HCT116 (cell line): Measurements from ENCODE around the gene PCYT1B. TPM values are rescaled to one million over a fixed set of nuclear protein-coding genes. Genes with fewer than 3 reads are reported as not detected.
"Not testable (repeated sequence)": the region's sequence is repeated elsewhere in the genome, so short reads cannot be mapped to it uniquely, and the experiment has no call there.

Experiments used
- ATAC-seq: fragments of 200-7000 bp; cut with Tn5 transposase; 2 replicates; pipeline ENCODE4 v1.9.1; 2020; ENCODE audit warnings: mild to moderate bottlenecking, moderate library complexity
- BruUV-seq: library from RNA; stranded (reverse); fragments of 400-500 nt; replicated peaks from 2 replicates; lab custom pipeline; 2021; lab: Mats Ljungman, UMichigan
- CTCF ChIA-PET: fragments of 300-600 bp; sonication (Branson Sonifier 250); formaldehyde crosslinking; loops from one replicate; lab custom pipeline; 2021; ENCODE audit warnings: antibody characterized with exemption; lab: Charles Lee
- POLR2A ChIA-PET: fragments of 300-600, 350-600 bp; sonication (Branson Sonifier 250); formaldehyde crosslinking; loops from one replicate; lab custom pipeline; 2021; ENCODE audit warnings: antibody characterized with exemption; lab: Charles Lee
- RAD21 ChIA-PET, 2 experiments: fragments of 300-600 bp; sonication (Branson Sonifier 250); formaldehyde crosslinking; loops; one replicate each; lab custom pipeline; 2023; ENCODE audit warnings: low total read pairs in 2 of 2; ENCODE audit not compliant: uncharacterized antibody in 2 of 2, unreplicated experiment in 2 of 2, low non-redundant PET in 1 of 2; lab: Charles Lee
- DNase-seq: peaks from one replicate; pipeline ENCODE4 v3.0.0-alpha.2; 2010; ENCODE audit warnings: low read depth, low spot score
- H2AFZ ChIP-seq: fragments of 200-600 bp; shearing (Covaris generic), sonication (generic); 2 replicates; pipeline ENCODE4 v1.6.1; 2017; ENCODE audit warnings: low read depth, mixed run types, mixed read lengths, antibody characterized with exemption, low read length; ENCODE audit not compliant: poor library complexity, severe bottlenecking
- H3K27ac ChIP-seq: 2 replicates; pipeline ENCODE4 v1.5.1; 2012; ENCODE audit warnings: low read depth, low read length
- H3K27me3 ChIP-seq: fragments of 200-600 bp; sonication (generic); 2 replicates; pipeline ENCODE4 v1.6.1; 2016; ENCODE audit warnings: mixed run types, low read length, mixed read lengths; ENCODE audit not compliant: insufficient read depth
- H3K36me3 ChIP-seq, 2 experiments: fragments of 200-500 bp in 1 of 2; fragments of 200-600 bp in 1 of 2; sonication (Bioruptor generic) in 1 of 2; sonication (generic) in 1 of 2; 2 replicates each; pipeline versions ENCODE4 v1.5.1 to v1.6.1; 2014 to 2016; ENCODE audit warnings: low read length in 2 of 2, inconsistent platforms in 1 of 2, mixed read lengths in 1 of 2, mixed run types in 1 of 2; ENCODE audit not compliant: insufficient read depth in 2 of 2, control insufficient read depth in 1 of 2
- H3K4me1 ChIP-seq, 2 experiments: fragments of 200-600 bp in 1 of 2; sonication (generic) in 1 of 2; 2 replicates each; pipeline versions ENCODE4 v1.5.1 to v1.6.1; 2012 to 2017; ENCODE audit warnings: low read length in 2 of 2, inconsistent platforms in 1 of 2, mild to moderate bottlenecking in 1 of 2, mixed read lengths in 1 of 2, mixed run types in 1 of 2, moderate library complexity in 1 of 2; ENCODE audit not compliant: insufficient read depth in 2 of 2, control insufficient read depth in 1 of 2
- H3K4me2 ChIP-seq: fragments of 200-600 bp; sonication (generic); 2 replicates; pipeline ENCODE4 v1.6.1; 2017; ENCODE audit warnings: mixed run types, low read length, mixed read lengths
- H3K4me3 ChIP-seq, 2 experiments: fragments of 200-600 bp in 1 of 2; sonication (generic) in 1 of 2; replicated peaks in 1 of 2; 2 replicates each; pipeline ENCODE4 v1.5.1; 2011 to 2016; ENCODE audit warnings: low read length in 2 of 2, control low read depth in 1 of 2, low read depth in 1 of 2, mild to moderate bottlenecking in 1 of 2, mixed read lengths in 1 of 2, mixed run types in 1 of 2
- H3K79me2 ChIP-seq: fragments of 200-600 bp; sonication (generic); 2 replicates; pipeline ENCODE4 v1.6.1; 2017; ENCODE audit warnings: mild to moderate bottlenecking, mixed run types, low read length, moderate library complexity, mixed read lengths; ENCODE audit not compliant: insufficient read depth
- H3K9ac ChIP-seq: fragments of 200-600 bp; sonication (generic); 2 replicates; pipeline ENCODE4 v1.6.1; 2016; ENCODE audit warnings: low read length, mixed read lengths
- H3K9me2 ChIP-seq: fragments of 200-600 bp; sonication (generic), shearing (Covaris generic); 2 replicates; pipeline ENCODE4 v1.6.1; 2017; ENCODE audit warnings: mixed run types, mild to moderate bottlenecking, moderate library complexity; ENCODE audit not compliant: insufficient read depth
- H3K9me3 ChIP-seq, 2 experiments: fragments of 200-500 bp in 1 of 2; fragments of 200-600 bp in 1 of 2; sonication (Bioruptor generic) in 1 of 2; sonication (generic) in 1 of 2; 2 replicates each; pipeline ENCODE4 v1.6.1; 2014 to 2017; ENCODE audit warnings: low read length in 2 of 2, mixed read lengths in 2 of 2, inconsistent platforms in 1 of 2, low read depth in 1 of 2, mild to moderate bottlenecking in 1 of 2, mixed run types in 1 of 2, moderate library complexity in 1 of 2; ENCODE audit not compliant: control insufficient read depth in 1 of 2, insufficient read depth in 1 of 2
- H4K20me1 ChIP-seq: fragments of 200-600 bp; sonication (generic), shearing (Covaris generic); 2 replicates; pipeline ENCODE4 v1.6.1; 2017; ENCODE audit warnings: mixed run types, mild to moderate bottlenecking, moderate library complexity; ENCODE audit not compliant: insufficient read depth
- ATF3 ChIP-seq: IDR thresholded peaks from 2 replicates; pipeline ENCODE4 v1.6.1; 2012
- CBX3 ChIP-seq: IDR thresholded peaks from 2 replicates; pipeline ENCODE4 v1.6.1; 2012; ENCODE audit warnings: low read depth
- EGR1 ChIP-seq: IDR thresholded peaks from 2 replicates; pipeline ENCODE4 v1.6.1; 2012; ENCODE audit warnings: low read depth
- ELF1 ChIP-seq: IDR thresholded peaks from 2 replicates; pipeline ENCODE4 v1.6.1; 2012; ENCODE audit warnings: low read depth, borderline replicate concordance
- FOSL1 ChIP-seq: IDR thresholded peaks from 2 replicates; pipeline ENCODE4 v1.6.1; 2012; ENCODE audit warnings: low read depth
- JUND ChIP-seq: IDR thresholded peaks from 2 replicates; pipeline ENCODE4 v1.6.1; 2012
- MAX ChIP-seq: IDR thresholded peaks from 2 replicates; pipeline ENCODE4 v1.6.1; 2012
- POLR2AphosphoS5 ChIP-seq: IDR thresholded peaks from 2 replicates; pipeline ENCODE4 v1.6.1; 2011; ENCODE audit warnings: mild to moderate bottlenecking, low read depth, low read length, moderate library complexity
- SIN3A ChIP-seq: IDR thresholded peaks from 2 replicates; pipeline ENCODE4 v1.6.1; 2012; ENCODE audit warnings: low read depth
- SP1 ChIP-seq: IDR thresholded peaks from 2 replicates; pipeline ENCODE4 v1.6.1; 2012; ENCODE audit warnings: low read depth
- SRF ChIP-seq: IDR thresholded peaks from 2 replicates; pipeline ENCODE4 v1.6.1; 2012; ENCODE audit warnings: low read depth
- ZFX ChIP-seq: fragments of 450-650 bp; IDR thresholded peaks from 2 replicates; pipeline ENCODE4 v1.6.1; 2017
- ZNF274 ChIP-seq: fragments of 200-500 bp; sonication (Bioruptor generic); IDR thresholded peaks from 2 replicates; pipeline ENCODE4 v1.6.1; 2014; ENCODE audit warnings: mild to moderate bottlenecking, low read depth, low read length, inconsistent platforms
- intact Hi-C: fragments of 100-400 bp; cut with micrococcal nuclease; formaldehyde crosslinking; loops from 2 replicates; pipeline ENCODE4 v1.10.0; 2022
- total RNA-seq: library from RNA; stranded (reverse); gene quantifications from one replicate; pipeline ENCODE4 v1.2.1, GENCODE V29; 2021; ENCODE audit not compliant: unreplicated experiment

Gene PCYT1B
- total RNA-seq, 1 experiment from 2014 or later: not detected

GRCh38 chrX:24607616-24608015, 39.5 kb downstream of the PCYT1B start:
- Histone ChIP-seq H4K20me1 (no peaks in the 10 kb centered on the region), H3K9ac (no peak overlapping the region), H3K4me3 (no peak overlapping the region), H2AFZ (no peak overlapping the region), H3K79me2 (no peaks in the 10 kb centered on the region), H3K36me3 (no peaks in the 10 kb centered on the region), H3K27me3 (no peaks in the 10 kb centered on the region), H3K9me2 (no peaks in the 10 kb centered on the region), H3K9me3 (no peaks in the 10 kb centered on the region), H3K4me1 (no peaks in the 10 kb centered on the region), H3K4me2 (no peak overlapping the region), H3K27ac (no peak overlapping the region)
- ChIA-PET CTCF (no interaction called here), POLR2A (no interaction called here), RAD21 (no interaction called here)
- no TSS peak for BruUV-seq
- intact Hi-C loops: no loop called here
- DNase-seq (no peak), ATAC-seq (no peak)
- TF ChIP-seq SP1: no peak
- TF ChIP-seq FOSL1: no peak
- no peak for TF ChIP-seq JUND
- TF ChIP-seq SRF: no peak

GRCh38 chrX:24605941-24606340, 41.2 kb downstream of the PCYT1B start:
- H3K9me2 ChIP-seq, intact Hi-C loops, H3K4me3 ChIP-seq, H3K4me1 ChIP-seq, POLR2A ChIA-PET, H3K27me3 ChIP-seq, DNase-seq, ATAC-seq, H3K36me3 ChIP-seq, CTCF ChIA-PET, H3K79me2 ChIP-seq, H2AFZ ChIP-seq, H3K9ac ChIP-seq, H3K4me2 ChIP-seq, BruUV-seq, RAD21 ChIA-PET, H3K9me3 ChIP-seq, H3K27ac ChIP-seq, H4K20me1 ChIP-seq: not testable (repeated sequence)

GRCh38 chrX:24603191-24603590, 44.0 kb downstream of the PCYT1B start:
- ATAC-seq: no peak
- RAD21 ChIA-PET: no interaction called here
- Histone ChIP-seq H3K27ac (no peak overlapping the region), H3K9me2 (no peaks in the 10 kb centered on the region), H3K9me3 (no peaks in the 10 kb centered on the region), H3K79me2 (no peaks in the 10 kb centered on the region), H3K9ac (no peak overlapping the region), H3K4me1 (no peaks in the 10 kb centered on the region), H4K20me1 (no peaks in the 10 kb centered on the region), H2AFZ (no peak overlapping the region), H3K27me3 (no peaks in the 10 kb centered on the region), H3K4me3 (no peak overlapping the region), H3K4me2 (no peak overlapping the region), H3K36me3 (no peaks in the 10 kb centered on the region)
- CTCF ChIA-PET: no interaction called here
- POLR2A ChIA-PET: no interaction called here
- intact Hi-C loops: no loop called here
- DNase-seq: no peak
- BruUV-seq: no TSS peak
- TF ChIP-seq FOSL1 (no peak), MAX (no peak), POLR2AphosphoS5 (no peak), SIN3A (no peak), CBX3 (no peak), ZFX (no peak), EGR1 (no peak), ELF1 (no peak), ATF3 (no peak), ZNF274 (no peak)
